Activated T-helper 1 cell treated with anti-CD3 and anti-CD28 coated beads, Interleukin-2, amount 50 U/mL, for 16 hours (primary cell): ENCODE data around the gene MICAL2.

Source experiments
- DNase-seq, 2 donors: peaks; one replicate each; pipeline ENCODE4 v3.0.0-alpha.2; 2020; ENCODE audit warnings: low read depth in 1 of 2, low spot score in 1 of 2

MICAL2 gene

DNA sequence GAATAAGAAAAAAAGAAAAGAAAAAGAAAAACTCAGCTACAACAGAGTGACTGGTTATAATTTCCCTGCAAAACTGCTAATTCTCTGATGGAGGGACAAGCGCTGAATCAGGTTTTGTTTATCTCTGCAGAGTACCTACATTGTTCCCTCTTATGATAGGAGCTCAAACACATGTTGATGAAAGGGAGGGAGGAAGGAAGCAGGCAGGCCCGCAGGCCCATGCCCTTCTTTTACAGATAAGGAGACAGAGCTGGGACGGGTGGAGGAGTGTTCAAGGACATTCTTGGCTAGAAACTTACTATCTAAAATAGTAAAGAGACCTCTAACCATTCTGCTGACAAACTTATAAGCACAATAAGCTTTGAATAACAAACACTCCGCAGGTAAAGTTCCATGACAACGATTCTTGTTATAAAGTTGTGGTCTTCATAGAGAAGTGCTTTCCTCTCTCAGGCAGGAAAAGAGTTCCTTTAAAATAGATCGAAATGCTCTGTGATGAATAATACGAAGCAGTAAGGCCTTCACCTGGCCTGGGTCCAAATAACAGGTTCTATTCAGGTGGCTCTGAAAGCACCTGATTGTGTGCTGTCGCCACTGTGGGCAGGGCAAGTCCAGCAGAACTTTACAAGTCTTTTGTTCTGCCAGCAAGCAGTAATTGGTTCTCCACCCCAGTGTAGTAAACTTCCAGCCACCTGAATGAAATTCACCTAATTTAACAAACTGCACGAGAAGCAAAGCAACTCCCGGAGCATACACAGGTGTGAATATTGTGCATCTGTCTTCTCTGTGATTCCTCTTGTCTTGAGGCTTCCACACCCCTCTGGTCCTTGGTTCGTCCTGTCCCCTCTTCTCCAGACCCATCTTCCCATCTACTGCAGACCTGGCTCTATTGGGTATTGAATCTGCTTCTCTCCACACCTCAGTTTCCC is 15.3 kb upstream of the MICAL2 start:
- DNase-seq, result no peak

DNA sequence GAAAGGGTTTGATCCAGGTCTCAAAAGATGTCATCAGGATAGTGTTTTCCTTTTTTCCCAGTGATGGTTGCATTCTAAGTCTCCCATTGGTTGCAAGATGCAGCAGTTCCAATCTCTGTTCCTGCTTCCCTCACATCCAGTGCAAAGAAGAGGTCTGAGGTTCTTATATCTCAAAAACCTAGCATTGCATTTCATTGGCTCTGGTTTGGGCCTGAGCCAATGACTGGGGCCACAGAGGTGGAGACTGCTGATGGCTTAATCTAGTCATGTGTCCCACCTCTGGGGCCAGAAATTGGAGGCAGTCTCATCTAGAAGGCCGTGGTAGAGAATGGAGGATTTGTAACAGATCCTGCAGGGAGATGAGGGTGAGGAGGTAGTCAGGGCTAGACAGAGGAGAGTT is 13.2 kb upstream of the MICAL2 start:
- no peak for DNase-seq

DNA sequence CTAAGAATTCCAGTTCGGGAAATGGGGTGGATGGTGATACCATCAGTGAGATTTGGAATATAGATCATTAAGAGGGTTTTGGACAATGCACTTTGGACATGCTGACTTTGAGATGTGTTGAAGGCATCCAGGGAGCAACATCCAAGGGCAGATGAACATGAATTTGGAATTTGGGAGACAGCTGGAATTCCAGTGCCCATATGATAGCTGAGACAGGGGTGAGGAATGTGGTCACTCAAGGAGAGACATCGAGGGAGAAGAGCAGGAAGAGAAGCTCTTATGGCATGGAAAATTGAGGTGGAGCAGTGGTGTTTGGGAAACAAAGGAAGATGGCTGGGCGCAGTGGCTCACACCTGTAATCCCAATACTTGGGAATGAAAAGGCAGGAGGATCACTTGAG is 11.8 kb upstream of the MICAL2 start:
- DNase-seq, result no peak

DNA sequence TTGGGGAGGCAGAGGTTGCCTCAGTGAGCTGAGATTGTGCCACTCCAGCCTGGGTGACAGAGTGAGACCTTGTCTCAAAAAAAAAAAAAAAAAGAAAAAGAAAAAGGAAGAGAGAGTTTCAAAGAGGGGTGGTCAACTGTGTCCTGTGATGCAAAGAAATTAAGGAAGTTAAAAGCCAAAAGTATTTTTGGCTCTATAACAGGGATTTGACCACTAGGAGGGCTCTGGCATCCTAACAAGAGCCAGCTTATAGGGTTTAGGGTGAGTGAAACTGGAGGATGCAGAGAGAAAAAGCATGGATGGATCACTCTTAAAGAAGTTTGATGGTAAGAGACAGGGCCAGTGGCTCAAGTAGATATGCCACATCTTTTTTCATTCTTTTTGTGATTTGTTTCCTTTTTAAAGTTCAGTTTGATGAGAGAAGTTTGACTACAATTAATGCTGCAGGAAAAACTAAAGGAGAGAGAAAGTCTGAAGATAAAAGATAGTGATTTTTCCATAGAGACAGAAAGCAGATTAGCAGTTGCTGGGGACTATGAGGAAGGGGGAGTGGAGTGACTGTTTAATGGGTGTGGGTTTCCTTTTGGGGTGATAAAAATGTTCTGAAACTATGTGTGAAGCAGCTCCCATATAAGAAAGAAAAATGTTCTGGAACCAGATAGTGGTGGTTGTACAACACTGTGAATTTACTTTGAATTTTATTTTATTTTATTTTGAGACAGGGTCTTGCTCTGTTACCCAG is 11.1 kb upstream of the MICAL2 start:
- DNase-seq, result no peak

DNA sequence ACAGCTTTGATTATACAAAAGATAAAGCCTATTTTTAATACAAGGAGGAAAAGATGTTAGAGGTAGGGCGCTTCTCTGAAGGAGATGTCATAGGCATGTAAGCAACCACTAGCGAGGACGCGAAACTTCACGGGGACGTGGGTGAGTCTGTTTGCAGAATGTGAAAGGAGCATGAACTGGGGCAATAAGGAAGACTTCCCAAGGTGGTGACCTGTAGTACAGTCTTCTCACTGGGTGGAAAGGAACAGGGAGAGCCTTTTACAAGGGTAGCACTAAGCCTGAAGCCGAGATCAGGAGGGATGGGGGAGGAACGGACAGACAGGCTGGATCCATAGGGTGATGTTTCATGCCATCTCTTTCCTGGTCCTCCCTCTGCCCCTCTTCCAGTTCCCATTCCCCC is 10.0 kb upstream of the MICAL2 start:
- DNase-seq, result no peak

DNA sequence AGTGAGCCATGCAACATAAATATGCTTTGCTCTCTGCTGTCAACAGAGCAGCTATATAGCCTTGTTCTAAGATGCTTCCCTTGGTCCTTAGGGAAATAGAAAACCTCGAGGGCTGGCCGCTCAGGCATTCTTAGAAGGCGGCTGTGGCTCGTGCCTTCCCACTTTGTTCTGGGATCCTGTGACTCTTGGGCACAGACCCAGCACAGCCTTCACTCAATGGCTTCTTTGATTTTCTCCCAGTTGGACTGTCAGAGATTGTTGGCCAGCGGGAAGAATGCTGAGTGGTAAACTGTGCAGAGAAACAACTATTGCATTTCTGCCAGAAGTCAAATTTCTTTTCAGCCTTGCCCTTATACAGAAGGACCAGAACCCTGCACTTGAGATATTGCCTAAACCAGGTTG is 9.5 kb upstream of the MICAL2 start:
- no peak for DNase-seq

DNA sequence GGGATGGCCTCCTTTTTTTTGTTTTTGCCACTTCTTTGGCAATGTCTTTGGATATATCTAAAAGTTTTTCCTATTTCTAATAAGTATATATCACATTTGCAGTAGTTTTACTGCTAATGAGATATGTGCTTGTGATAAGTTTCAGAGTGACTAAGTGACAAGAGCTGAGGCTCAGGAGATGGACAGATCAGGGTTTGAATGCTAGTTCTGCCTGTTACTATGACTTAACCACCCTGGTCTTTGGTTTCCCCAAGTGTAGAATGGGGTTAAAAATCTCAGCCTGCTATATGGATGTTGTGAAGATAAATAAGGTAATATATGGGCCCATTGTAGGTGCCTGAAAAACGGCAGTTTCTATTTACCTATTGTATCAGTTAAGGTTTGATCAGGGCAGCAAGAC is 9.1 kb upstream of the MICAL2 start:
- DNase-seq, result no peak

DNA sequence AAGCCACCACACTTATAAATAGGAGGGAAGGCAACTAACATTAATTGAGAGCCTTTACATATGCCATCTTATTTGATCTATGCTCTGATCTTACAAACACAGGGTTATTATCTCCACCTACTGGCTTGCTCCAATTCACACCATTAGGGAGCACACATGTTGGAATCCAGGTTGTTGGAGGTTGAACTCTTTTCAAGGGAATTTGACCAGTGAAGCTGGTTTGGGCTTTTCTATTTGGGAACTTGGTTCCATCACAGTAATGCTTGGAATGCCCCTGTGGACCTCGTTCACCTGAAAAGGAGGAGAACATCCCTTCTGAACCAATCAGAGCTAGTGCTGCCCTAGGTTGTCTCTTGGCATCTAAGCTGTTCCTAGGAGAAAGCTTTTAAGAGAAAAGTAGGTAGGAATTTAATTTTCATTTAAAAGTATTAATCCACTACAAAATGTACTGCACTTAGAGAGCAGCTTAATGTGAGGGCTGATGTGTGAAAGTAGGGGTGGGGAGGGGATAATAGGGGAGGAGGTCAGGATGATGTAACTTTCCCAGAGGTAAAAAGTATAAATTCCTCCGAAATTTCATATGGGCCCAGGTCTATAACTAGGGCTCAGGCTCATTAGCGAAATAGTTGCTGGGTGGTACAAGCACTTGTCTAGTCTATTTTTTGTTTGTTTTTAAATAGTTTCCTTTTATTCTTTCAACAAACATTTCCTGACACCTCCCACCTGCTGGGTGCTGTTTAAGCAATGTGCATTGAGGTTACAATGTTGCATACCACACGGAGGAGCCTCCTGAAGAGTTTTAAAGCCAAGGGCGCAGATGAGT is 7.6 kb upstream of the MICAL2 start:
- no peak for DNase-seq

DNA sequence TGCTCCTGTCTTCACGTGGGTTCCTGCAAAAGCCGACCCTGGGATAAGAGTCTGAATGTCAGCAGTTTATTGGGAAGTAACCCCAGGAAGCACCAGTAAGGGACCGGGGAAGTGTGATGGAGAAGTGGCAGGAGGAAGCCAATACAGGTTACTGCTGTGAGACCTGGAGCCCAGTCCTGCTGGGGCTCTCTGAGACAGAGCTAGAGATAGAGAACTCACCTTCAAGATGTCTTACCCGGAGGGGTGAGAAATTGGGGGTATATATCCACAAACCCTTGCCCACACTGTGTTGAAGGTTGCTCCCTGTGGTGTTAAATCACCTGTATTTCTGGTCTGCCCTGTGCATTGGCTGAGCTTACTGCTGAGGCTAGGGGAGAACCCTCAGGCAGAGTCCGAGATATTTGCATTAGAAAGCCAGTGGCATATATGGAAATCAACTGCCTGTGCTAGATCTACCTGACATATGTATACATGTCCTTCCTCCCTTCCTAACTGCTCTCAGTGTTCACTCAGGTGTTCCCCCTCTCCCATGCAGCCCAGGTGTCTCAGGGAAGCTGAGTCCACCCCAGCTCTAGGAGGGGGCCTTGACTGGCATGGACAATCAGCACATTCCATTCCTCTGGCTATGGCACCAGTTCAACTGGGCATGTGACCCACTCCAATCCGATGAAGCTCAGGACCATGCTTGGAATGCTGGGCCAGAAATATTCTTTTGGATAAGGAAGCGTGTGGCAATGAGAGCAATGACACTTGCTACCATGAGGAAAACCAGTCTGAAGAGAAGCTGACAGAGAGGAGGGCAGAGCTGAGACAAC is 6.8 kb upstream of the MICAL2 start:
- no peak for DNase-seq

DNA sequence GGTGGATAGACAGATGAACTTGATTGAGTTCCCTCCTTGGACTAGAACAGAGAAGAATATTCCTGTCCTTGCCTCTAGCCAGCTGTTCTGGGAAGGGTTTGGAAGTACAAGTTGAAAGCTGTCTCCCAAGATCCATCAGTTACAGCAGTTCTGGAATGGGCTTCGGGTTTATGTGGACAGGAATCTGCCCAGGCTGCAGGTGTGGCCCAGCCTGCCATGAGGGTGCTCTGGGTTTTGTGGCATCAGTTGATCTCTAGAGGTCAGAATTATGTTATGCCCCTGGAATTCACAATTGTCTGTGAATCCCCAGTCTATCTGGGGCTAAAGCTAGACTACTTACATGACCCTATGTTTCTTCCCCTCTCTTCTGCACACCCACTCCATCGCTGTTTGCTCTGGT is 4.9 kb upstream of the MICAL2 start:
- DNase-seq, result no peak

DNA sequence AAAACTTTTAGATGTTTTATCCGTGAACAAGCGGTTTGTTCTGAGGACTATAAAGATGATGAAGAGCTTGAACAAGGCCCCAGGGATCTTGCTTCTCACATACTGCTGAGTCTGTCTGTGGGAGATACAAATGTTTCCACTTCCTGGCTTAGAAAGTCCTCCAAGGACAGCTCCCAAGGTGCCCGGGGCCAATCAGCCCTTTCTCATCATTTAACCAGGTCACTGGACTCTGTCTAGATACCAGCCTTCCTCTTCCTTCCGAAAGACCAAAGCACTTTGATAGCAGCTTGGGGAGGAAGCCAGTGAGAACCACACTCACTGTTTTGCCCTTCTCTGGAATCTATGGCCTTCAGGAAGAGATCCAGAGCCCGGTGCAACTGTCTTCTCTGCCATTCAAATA is 4.3 kb upstream of the MICAL2 start:
- no peak for DNase-seq

DNA sequence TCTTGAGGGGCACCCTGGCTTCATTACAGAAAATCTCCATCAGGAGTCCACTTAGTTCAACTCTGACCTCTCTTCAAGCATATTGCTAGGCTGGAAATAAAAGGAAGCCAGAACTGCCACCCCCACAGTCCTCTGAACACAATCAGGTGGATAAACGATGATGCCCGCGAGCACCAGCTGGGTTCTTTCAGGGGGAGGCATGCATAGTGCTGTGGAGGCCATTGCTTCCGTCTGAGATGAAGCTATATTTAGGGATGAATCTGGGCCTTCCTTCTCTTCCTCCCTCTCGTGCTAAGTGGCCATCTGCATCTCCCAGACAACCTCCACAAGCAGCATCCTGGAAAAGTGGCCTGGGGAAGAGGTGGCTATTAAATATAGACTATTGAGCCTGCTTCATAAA is 3.9 kb upstream of the MICAL2 start:
- DNase-seq, result no peak

DNA sequence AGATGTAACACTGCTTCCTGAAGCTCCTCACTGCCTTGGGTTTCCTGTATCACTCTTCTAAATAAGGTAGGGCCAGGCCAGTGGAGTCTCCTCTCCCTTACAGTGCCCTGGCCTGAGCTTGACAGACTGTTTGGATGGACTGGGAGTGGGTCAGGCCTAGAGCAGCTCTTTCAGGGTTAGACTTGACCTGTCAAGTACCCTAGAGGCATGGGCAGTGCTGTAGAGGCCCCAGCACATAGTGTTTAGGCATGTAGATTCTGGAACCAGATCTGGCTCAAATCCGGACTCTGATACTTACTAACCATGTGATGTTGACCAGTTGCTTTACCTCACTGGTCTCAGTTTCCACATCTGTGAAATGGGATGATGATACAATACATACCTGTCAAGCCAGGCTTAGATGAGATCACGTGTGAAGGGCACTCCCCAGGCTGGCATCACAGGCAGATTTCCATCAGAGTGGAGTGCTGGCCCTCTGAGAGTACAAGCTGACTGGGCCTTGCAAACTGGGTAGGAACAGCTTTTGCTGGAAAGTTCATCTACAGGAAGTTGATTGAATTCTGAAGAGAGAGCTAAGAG is 1.4 kb upstream of the MICAL2 start:
- no peak for DNase-seq

DNA sequence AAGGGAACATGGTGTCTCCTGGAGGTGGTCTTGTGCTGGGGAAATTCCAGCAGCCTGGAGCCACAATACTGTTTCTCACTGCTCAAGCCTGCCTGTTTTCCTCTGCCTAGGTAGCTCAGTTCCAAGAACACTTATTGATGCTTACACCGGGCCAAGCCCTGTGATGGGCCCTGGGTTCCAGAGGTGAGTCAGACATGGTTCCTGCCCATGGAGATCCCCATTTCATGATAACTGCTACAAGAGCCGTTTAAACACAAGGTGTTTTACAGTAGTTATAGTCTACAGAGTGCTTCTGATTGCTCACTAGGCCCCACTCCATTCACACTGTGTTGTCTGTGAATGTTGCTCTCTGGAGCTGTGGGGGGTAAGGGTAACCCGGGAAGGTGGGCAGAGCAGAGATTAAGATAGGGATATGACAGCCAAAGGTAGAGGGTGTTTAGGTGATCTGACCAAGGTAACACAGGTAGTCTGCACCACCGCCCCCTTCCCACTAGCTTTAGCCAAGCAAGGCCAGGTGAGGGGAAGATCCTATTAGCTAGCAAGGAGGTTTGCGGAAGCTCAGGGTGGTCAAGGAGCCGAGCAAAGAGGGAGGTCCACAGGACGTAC is 696 bp upstream of the MICAL2 start:
- no peak for DNase-seq

DNA sequence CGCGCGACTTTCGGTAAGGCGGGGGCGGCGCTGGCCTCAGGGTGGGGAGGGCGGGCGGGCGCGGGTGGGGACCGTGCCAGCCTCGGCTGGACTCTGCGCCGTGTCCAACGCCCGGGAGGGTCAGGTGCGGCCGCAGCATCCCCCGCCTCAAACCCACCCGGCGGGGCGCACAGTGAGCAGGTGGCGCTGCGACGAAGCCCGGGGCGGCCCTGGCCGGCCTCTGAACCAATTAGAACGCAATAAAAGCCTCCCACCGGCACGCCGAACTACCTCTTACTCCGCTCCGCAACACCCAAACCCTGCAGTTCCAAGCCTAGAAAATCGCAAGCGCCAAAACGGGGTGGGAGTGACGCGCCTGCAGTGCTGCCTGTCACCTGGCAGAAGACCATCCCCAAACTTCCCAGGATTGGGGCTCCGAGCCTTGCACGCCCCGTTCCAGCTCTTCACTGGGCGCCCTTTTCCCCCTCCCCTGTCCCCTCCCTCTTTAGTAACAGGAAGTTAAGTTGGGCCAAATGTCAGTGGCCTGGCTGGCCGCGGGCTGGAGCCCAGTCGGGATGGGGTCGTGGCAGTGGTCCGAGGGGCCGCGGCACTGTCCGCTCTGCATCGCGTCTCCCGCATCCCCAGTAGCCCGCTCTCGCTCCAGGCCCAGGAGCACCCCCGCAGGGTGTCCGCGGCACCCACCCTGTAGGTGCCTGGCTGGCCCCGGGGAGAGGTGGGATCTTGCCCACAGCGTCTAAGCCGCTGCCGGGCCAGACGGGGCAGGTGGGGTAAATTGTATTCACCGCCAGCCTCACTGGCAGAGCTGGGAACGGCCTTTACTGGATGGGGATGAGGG is 541 bp downstream of the MICAL2 start:
- peak in 1 of 2 donors; percentile 9 for DNase-seq

DNA sequence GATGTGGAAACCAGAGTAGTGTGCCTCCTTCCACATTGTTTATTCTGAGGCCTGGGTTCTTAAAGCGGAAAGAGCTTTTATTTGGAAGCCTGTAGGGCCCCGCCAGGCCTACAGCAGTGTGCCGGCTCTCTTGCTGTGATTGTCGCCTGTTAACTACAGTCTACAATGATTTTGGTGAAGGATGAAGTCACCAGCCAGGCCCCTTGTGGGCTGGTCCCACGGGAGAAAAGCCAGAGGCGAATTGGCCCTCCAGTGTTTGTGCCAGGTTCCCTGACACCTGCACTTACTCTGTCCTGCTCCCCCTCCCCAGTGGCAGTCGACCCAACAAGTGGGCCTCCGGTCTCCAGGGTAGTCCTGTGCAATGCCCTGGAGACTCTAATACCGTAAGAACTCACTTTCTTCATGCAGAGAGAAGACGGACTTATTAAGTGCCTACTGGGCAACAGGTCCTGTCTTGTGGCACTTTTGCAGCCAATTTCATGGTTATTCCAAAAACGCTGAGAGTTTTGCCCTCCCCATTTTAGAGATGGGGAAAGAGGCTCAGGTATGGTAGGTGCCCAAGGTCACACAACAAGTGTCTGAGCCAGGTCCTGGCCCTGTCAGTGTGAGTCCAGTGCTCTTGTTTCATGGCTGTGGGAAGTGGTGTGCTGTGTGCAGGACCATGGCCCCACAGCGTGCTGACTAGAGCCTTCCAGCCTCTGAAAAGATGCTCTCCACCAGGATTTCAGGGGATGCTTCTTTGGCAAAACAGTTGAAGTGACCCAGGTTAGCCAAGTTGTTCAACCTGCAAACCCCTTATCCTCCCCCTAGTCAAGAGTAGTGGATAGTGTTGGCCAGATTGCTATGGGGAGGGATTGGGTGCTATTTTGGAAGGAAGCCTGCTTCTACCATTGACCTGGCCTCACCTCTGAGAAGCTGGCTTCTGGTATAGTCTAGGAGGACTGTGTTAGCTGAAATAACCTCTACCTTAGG is 1.4 kb downstream of the MICAL2 start:
- DNase-seq, result no peak

DNA sequence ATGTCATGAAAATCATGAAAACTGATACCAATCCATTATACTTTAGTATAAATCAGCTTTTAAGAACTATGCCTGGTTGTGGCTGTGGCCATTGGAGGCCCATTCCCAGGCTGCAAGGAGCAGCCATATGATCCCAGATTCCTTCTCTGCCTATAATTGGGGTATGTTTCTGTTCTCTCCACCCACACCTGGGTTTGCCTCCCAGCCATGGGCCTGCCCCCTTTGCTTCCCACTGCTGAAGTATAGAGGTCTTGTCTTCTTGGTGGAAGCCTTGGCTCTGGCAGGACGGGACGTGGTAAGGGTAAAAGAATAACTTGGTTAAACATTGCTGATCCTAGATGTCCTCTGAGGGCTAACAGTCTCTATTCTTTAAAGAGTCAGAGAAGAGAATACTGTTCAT is 2.4 kb downstream of the MICAL2 start:
- DNase-seq, result no peak

DNA sequence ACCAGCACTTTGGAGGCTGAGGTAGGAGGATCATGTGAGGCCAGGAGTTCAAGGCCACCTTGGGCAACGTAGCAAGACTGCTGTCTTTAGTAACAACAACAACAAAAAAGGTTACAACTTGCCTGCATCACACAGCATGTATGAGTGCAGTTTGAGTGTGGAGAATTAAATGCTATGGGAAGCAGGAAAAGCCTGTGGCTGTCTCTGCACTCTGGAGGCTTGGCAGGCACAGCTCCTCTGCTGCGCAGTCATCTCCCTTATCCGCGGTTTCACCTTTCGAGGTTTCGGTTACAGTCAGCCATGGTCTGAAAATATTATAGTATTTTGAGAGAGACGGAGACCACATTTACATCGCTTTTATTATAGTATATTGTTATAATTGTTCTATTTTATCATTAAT is 2.9 kb downstream of the MICAL2 start:
- DNase-seq, result no peak
